ENCODE measurements around the gene ERP27.

DNA sequence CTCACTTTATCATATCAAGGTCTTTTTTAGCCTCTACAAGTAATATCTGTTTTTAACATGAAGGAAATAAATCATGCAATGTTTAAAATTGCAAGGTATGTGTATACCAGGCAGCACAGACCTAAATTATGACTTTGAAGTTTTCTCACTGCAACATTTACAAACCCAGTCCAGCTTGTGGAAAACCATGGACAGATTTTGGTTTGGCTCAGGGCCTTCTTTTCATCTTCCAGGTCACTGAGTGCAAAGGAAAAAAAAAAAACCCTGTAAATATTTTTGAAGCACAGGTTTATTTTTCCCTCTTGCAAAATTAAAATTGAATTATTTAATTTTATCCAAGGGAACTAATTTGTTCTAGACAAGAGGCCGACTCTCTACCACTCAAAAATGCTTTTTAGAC, 66.5 kb downstream of the ERP27 start:
- TF ChIP-seq, protein P1, sequence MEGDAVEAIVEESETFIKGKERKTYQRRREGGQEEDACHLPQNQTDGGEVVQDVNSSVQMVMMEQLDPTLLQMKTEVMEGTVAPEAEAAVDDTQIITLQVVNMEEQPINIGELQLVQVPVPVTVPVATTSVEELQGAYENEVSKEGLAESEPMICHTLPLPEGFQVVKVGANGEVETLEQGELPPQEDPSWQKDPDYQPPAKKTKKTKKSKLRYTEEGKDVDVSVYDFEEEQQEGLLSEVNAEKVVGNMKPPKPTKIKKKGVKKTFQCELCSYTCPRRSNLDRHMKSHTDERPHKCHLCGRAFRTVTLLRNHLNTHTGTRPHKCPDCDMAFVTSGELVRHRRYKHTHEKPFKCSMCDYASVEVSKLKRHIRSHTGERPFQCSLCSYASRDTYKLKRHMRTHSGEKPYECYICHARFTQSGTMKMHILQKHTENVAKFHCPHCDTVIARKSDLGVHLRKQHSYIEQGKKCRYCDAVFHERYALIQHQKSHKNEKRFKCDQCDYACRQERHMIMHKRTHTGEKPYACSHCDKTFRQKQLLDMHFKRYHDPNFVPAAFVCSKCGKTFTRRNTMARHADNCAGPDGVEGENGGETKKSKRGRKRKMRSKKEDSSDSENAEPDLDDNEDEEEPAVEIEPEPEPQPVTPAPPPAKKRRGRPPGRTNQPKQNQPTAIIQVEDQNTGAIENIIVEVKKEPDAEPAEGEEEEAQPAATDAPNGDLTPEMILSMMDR (IDR thresholded peaks at IDR 0.05 in 8 of 11, conservative IDR thresholded peaks at IDR 0.05 in 3 of 11): no peak
- TF ChIP-seq POLR2A (IDR thresholded peaks at IDR 0.05) (no peak), POLR2AphosphoS5 (IDR thresholded peaks at IDR 0.05) (no peak)
